Endothelial cell of hepatic sinusoid (primary cell): ENCODE data around the gene TBCD.

Source experiments
- in situ Hi-C: cut with HindIII; loops from 2 replicates; pipeline ENCODE4 v1.10.0; 2017; ENCODE audit warnings: low sequenced_read_pairs

The TBCD gene

GRCh38 chr17:82789806-82790205 lies 37.9 kb downstream of the TBCD start:
- in situ Hi-C loops: no loop called here

GRCh38 chr17:82790391-82790790 lies 38.5 kb downstream of the TBCD start:
- in situ Hi-C loops: no loop called here

- in situ Hi-C loops: no loop called here
Observed at GRCh38 chr17:82791532-82791931, 39.7 kb downstream of the TBCD start.

- in situ Hi-C loops: no loop called here
Observed at GRCh38 chr17:82793974-82794630, 42.2 kb downstream of the TBCD start.

- in situ Hi-C loops: no loop called here
Observed at GRCh38 chr17:82794781-82795482, 43.1 kb downstream of the TBCD start.

- in situ Hi-C loops: no loop called here
Observed at GRCh38 chr17:82795615-82796014, 43.8 kb downstream of the TBCD start.

GRCh38 chr17:82797061-82797460 lies 45.2 kb downstream of the TBCD start:
- in situ Hi-C loops: no loop called here

- in situ Hi-C loops: no loop called here
Observed at GRCh38 chr17:82798752-82799151, 46.9 kb downstream of the TBCD start.

- in situ Hi-C loops: no loop called here
Observed at GRCh38 chr17:82799591-82799990, 47.7 kb downstream of the TBCD start.

GRCh38 chr17:82800885-82801284 lies 49.0 kb downstream of the TBCD start:
- in situ Hi-C loops: no loop called here

GRCh38 chr17:82801377-82801970 lies 49.6 kb downstream of the TBCD start:
- in situ Hi-C loops: no loop called here

GRCh38 chr17:82802075-82802780 lies 50.4 kb downstream of the TBCD start:
- in situ Hi-C loops: no loop called here

- in situ Hi-C loops: no loop called here
Observed at GRCh38 chr17:82803185-82803584, 51.3 kb downstream of the TBCD start.

- in situ Hi-C loops: no loop called here
Observed at GRCh38 chr17:82803606-82804005, 51.7 kb downstream of the TBCD start.

- in situ Hi-C loops: no loop called here
Observed at GRCh38 chr17:82804442-82805191, 52.8 kb downstream of the TBCD start.

GRCh38 chr17:82805254-82805653 lies 53.4 kb downstream of the TBCD start:
- in situ Hi-C loops: no loop called here

- in situ Hi-C loops: no loop called here
Observed at GRCh38 chr17:82805823-82806222, 54.0 kb downstream of the TBCD start.

- in situ Hi-C loops: no loop called here
Observed at GRCh38 chr17:82806645-82807044, 54.8 kb downstream of the TBCD start.

GRCh38 chr17:82807101-82807500 lies 55.2 kb downstream of the TBCD start:
- in situ Hi-C loops: no loop called here

GRCh38 chr17:82807562-82807961 lies 55.7 kb downstream of the TBCD start:
- in situ Hi-C loops: no loop called here

- in situ Hi-C loops: no loop called here
Observed at GRCh38 chr17:82808006-82808405, 56.1 kb downstream of the TBCD start.
